NCI-H2107 (cell line): ENCODE data around the gene HSPA1A.
"Not testable (repeated sequence)": the region's sequence is repeated elsewhere in the genome, so short reads cannot be mapped to it uniquely, and the experiment has no call there.

Experiments
- DNase-seq: peaks from one replicate; lab custom pipeline; 2025; lab: John Stamatoyannopoulos, UW

The HSPA1A gene

GRCh38 chr6:31811645-31812044, 3.7 kb upstream of the HSPA1A start:
- no peak for DNase-seq

- DNase-seq = no peak
Observed at GRCh38 chr6:31813465-31813849, 1.9 kb upstream of the HSPA1A start.

DNA sequence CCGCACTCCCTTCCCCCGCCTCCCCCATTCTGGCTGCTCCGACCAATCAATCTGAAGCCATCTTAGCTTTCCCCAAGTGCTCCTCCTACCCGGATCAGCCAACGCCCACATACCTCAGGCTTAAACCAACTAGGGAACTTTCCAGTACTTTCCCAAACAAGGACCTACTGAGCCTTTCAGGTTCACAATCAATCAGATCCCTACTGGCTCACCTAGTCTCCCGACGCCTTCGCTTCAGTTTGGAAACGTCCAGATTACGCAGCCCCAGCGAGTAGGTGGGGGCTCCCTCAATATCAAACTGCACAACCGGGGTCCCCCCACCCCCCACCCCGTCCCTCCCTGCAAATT, 692 bp upstream of the HSPA1A start:
- DNase-seq = no peak

GRCh38 chr6:31817133-31817928, 2.0 kb downstream of the HSPA1A start:
- DNase-seq = not testable (repeated sequence)

- not testable (repeated sequence) for DNase-seq
Observed at GRCh38 chr6:31817929-31818511, 2.7 kb downstream of the HSPA1A start.

DNA sequence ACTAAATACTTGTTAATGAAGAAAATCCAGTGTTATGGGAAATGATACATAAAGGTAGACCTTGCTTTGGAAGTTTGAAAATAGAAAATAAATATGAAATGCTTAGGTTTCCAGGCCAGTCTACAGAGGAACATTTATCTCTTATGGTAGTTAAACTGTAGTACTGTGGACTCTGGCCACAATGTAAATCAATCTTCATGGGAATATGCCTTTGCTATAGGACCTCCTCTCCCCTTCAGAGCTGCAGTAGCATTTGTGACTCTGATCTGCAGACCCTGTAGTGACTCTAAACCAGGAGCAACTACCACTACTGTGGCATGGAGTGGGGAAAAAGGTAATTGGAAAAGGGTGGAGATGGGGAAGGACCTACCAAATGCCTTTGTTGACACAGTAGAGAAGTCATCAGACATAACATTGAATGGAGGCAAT, 4.5 kb downstream of the HSPA1A start:
- DNase-seq = no peak

- DNase-seq = not testable (repeated sequence)
Observed at GRCh38 chr6:31820399-31820798, 5.1 kb downstream of the HSPA1A start.

- no peak for DNase-seq
Observed at GRCh38 chr6:31821301-31822035, 6.1 kb downstream of the HSPA1A start.

DNA sequence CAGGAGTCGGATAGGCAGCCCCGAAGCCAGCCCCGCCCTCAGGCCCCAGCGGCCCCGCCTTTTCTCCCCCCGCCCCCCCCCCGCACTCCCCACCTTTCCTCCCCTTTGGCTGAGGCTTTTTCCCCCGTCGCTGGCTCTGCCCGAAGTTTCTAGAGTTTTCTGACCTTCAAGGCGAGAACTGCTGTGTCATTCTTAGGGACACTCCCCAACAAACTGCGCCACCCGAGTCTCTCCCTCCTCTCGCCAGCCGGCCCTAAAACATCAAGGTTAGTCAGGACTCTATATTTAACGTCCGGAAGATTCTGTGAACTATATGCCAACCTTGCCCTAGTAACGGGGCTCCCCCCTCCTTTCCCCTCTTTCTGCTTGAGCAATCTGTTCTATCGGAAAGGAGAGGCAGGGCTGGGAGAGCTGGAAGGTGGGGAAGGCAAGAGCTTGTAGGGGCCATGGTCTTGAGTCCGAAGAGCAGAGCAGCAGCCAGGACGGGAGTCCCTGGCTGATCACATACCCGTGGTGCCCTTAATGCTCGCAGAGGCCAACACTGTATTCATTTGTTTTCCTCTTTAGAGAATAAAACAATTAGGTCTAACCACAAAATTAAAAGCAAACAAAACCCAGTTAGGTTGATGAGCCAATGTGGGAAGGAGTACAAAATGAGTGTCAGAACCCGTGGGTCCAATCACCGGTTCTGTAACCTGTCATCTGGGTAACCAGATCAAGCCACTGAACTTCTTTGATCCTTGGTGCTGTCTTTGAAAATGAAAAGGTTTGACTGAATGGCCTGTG, 6.9 kb downstream of the HSPA1A start:
- no peak for DNase-seq

DNA sequence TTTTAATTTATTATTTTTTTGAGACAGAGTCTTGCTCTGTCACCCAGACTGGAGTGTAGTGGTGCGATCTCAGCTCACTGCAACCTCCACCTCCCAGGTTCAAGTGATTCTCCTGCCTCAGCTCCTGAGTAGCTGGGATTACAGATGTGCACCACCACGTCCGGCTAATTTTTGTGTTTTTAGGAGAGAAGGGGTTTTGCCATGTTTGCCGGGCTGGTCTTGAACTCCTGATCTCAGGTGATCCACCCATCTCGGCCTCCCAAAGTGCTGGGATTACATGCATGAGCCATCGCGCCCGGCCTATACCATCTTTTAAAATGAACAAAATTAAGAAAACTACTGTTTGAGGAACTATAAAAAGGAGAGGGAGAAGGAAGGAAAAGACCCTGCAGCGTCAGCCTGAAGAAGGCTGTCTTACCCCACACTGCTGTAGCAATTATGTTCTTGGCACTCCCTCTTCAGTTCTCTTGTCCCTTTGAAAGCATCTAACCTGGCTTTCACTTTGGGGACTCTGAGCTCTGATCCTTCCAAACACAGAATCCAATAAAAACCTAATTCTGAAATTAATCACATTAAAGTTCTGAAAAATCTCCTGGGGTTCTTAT, 8.4 kb downstream of the HSPA1A start:
- not testable (repeated sequence) for DNase-seq

DNA sequence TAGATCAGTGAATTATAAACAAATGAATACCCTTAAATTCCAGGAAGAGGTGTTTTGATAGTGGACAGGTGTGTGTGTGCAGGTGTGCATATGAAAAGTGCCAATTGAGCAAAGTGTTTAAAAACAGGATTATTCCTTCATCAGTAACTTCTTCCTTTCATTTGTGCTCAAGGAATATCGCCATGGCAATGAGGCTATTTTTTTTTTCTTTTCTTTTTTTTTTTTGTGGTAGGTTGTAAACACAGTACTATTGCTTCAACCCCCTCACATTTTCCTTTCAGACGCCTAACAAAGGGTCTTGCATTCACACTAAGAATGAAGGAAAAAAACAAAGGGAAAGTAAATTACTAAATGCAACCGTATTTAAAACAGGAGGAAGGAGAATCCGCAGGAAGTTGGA, 10.2 kb downstream of the HSPA1A start:
- no peak for DNase-seq

- no peak for DNase-seq
Observed at GRCh38 chr6:31826793-31827285, 11.5 kb downstream of the HSPA1A start.

DNA sequence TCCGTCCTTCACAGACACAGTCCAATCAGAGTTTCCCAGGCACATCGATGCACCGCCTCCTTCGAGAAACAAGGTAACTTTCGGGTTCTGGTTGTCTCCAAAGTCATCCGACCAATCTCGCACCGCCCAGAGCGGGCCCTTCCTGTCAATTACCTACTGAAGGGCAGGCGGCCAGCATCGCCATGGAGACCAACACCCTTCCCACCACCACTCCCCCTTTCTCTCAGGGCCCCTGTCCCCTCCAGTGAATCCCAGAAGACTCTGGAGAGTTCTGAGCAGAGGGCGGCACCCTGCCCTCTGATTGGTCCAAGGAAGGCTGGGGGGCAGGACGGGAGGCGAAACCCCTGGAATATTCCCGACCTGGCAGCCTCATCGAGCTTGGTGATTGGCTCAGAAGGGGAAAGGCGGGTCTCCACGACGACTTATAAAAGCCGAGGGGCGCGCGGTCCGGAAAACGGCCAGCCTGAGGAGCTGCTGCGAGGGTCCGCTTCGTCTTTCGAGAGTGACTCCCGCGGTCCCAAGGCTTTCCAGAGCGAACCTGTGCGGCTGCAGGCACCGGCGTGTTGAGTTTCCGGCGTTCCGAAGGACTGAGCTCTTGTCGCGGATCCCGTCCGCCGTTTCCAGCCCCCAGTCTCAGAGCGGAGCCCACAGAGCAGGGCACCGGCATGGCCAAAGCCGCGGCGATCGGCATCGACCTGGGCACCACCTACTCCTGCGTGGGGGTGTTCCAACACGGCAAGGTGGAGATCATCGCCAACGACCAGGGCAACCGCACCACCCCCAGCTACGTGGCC, 12.1 kb downstream of the HSPA1A start, which contains the start of gene HSPA1B:
HSPA1B (plus strand) TSS at position 453 of the 794 bp plus-strand sequence; CDS start at position 666, 213 bp downstream.
- peak; percentile 81 for DNase-seq

- DNase-seq = no peak
Observed at GRCh38 chr6:31829633-31830283, 14.4 kb downstream of the HSPA1A start.

DNA sequence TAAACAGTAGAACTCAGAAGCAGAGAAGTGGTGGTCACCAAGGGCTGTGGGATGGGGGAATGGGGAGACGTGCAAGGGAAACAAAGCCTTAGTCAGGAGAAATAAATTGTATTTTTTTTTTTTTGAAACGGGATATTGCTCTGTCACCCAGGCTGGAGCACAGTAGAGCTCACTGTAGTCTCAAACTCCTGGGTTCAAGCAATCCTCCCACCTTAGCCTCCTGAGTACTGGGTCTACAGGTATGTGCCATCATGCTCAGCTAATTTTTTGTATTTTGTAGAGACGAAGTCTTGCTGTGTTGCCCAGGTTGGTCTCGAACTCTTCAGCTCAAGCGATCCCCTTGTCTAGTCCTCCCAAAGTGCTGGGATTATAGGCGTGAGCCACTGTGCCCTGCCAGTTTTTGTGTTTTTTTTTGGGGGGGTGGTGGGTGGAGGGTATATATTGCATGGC, 15.6 kb downstream of the HSPA1A start:
- DNase-seq = no peak

DNA sequence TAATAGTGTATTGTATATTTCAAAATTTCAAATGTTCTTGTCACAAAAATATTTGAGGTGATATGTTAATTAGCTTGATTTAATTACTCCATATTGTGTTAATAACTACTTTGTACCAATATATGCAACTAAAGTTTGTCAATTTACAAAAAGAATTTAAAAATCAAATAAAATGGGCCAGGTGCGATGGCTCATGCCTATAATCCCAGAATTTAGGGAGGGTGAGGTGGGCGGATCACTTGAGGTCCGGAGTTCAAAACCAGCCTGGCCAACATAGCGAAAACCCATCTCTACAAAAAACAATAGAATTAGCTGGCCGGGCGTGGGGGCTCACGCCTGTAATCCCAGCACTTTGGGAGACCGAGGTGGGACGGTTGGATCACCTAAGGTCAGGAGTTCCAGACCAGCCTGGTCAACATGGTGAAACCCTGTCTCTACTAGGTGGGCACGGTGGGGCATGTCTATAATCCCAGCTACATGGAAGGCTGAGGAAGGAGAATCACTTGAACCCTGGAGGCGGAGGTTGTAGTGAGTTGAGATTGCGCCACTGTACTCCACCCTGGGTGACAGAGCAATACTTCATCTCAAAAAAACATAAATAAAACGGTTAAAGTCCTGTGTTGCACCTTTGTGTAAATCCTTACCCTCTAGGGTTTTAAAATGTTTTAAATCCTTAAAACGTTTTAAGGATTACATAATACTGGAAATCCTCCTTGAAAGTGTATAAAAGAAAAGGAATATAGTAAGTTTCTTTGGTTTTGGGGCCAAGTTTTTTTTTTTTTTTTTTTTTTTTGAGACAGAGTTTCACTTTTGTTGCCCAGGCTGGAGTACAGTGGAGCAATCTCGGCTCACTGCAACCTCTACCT, 16.2 kb downstream of the HSPA1A start:
- DNase-seq = no peak

DNA sequence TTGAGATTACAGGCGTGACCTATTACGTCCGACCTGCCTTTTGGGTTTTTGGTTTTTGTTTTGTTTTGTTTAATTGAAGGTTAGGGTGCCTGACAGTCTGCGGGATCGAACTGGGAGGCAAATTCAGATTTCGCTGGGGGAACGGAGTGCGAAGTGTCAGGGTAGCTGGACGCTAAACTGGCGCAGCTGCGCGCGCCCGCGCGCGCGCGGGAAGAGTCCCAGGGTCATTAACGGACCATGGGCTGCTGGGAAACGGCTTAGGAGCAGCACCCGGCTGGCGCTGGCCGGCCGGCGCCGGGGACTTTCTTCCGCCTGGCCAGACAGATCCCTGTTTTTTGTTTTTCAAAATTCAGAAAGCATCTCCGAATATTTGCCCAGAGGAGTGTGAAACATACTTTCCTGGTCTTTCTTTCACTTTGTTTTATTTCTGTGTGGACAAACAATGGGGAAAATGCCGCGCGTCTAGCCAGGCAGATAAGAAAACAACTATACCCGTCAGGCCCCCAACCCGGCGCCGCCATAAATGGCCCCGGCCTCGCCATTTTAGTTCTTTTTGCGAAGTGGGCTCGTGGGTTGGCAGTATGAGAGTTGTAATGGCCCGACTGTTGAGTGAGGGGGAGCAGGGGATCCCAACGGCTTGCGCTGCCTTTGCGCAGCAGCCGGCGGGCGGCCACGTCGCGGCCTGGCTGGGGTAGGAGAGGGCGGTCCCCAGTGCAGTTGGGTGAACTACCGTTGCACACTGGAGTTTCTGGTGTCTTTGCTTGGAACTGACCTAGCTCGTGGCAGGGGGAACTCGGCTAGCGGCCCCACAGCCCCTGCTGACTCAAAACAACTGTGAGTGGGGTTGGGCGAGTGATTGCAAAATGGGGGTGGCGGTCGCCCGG, 19.3 kb downstream of the HSPA1A start:
- DNase-seq = peak; percentile 49

DNA sequence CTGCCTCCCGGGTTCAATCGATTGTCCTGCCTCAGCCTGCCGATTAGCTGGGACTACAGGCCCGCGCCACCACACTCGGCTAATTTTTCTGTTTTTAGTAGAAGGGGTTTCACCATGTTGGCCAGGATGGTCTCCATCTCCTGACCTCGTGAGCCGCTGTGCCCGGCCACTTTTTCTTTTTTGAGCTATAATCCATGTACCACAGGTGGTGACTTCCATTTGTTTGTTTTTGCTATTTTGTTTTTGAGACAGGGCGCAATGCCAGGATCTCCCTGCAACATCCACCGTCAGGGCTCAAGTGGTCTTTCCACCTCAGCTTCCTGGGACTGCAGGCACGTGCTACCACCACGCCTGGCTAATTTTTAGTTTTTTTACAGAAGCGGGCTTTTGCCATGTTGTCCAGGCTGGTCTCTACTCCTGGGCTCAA, 20.7 kb downstream of the HSPA1A start:
- DNase-seq = no peak
